Measurements from ENCODE around the gene PTBP1.

The PTBP1 gene

DNA sequence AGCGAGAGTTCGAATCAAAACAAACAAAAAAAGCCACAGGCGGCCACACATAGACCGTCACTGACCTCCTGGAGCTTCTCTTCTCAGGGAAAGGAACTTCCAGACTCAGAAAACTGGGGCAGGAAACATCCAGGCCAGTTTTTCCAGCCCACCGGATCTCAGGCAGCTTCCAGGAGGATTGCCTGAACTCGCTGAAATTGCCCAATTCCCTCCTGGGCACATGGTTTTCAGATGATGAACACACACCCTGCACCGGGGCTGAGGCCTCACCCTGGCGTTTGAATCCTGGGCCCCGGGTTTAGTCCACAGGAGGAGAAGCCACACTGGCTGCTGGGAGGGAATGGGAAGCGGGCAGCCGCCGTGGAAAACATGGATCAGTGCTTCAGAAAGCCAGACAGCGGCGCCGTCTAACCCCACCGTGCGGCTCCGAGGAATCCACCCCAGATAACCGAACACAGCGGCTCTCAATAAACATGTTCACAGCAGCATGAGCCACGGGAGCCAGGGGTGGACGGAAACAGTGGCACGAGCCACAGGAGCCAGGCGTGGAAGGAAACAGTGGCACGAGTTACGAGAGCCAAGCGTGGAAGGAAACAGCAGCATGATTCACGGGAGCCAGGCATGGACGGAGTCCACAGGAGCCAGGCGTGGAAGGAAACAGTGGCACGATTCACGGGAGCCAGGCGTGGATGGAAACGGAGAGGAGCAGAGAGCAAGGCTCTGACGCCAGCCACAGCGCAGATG, 18.2 kb upstream of the PTBP1 start:
- H3K4me3 ChIP-seq (ENCODE audit: low read length): no peak overlapping the region
- no peaks in the 10 kb centered on the region for H3K79me1 ChIP-seq (ENCODE audit: low read length)
- H3K9ac ChIP-seq (ENCODE audit: low read length): no peak overlapping the region
- no peaks in the 10 kb centered on the region for H3K4me1 ChIP-seq (ENCODE audit: control insufficient read depth, low read depth, low read length)
- no peak overlapping the region for H3K4me2 ChIP-seq (ENCODE audit: low read length)
- no peak overlapping the region for H2BK120ac ChIP-seq (ENCODE audit: low read depth, low read length)
- no peak overlapping the region for H3K27ac ChIP-seq (ENCODE audit: low read depth, low read length)
- H3K18ac ChIP-seq (ENCODE audit: low read length): no peak overlapping the region
- peak; percentile 60 for DNase-seq
- no peak overlapping the region for H2AK5ac ChIP-seq (ENCODE audit: low read length)
- H4K5ac ChIP-seq (ENCODE audit: low read length): no peak overlapping the region
- H4K8ac ChIP-seq (ENCODE audit: low read depth, low read length): no peak overlapping the region
- no peak overlapping the region for H3K23ac ChIP-seq (ENCODE audit: low read length)
- H3K4ac ChIP-seq (ENCODE audit: low read depth, low read length): no peak overlapping the region
- no peaks in the 10 kb centered on the region for H3K79me2 ChIP-seq (ENCODE audit: control insufficient read depth, insufficient read depth, low read length)
- no CpG with 5 or more reads among the region's 36 CpGs for WGBS (ENCODE audit: extremely low coverage, insufficient coverage, low lambda C conversion rate)
- no peak overlapping the region for H2BK15ac ChIP-seq (replicated peaks; ENCODE audit: low read depth)
- no peak overlapping the region for H3K56ac ChIP-seq (ENCODE audit: low read length)
- no peak overlapping the region for H2BK5ac ChIP-seq (ENCODE audit: low read length)
- H3K36me3 ChIP-seq (ENCODE audit: control insufficient read depth, insufficient read depth, low read length): no peaks in the 10 kb centered on the region
- no peaks in the 10 kb centered on the region for H3K27me3 ChIP-seq (ENCODE audit: insufficient read depth, low read length, poor library complexity)

GRCh38 chr19:780935-781334, 16.3 kb upstream of the PTBP1 start:
- Histone ChIP-seq H3K27me3 (ENCODE audit: insufficient read depth, low read length, poor library complexity) (no peaks in the 10 kb centered on the region), H2BK15ac (replicated peaks; ENCODE audit: low read depth) (no peak overlapping the region), H3K79me2 (ENCODE audit: control insufficient read depth, insufficient read depth, low read length) (peaks cover 1% of the 10 kb centered on the region), H4K5ac (ENCODE audit: low read length) (no peak overlapping the region), H3K9ac (ENCODE audit: low read length) (no peak overlapping the region), H3K4me1 (ENCODE audit: control insufficient read depth, low read depth, low read length) (no peaks in the 10 kb centered on the region), H3K27ac (ENCODE audit: low read depth, low read length) (no peak overlapping the region), H3K18ac (ENCODE audit: low read length) (no peak overlapping the region), H3K4ac (ENCODE audit: low read depth, low read length) (no peak overlapping the region), H2BK5ac (ENCODE audit: low read length) (no peak overlapping the region), H3K23ac (ENCODE audit: low read length) (no peak overlapping the region), H2BK120ac (ENCODE audit: low read depth, low read length) (no peak overlapping the region), H2AK5ac (ENCODE audit: low read length) (no peak overlapping the region), H4K8ac (ENCODE audit: low read depth, low read length) (no peak overlapping the region), H3K56ac (ENCODE audit: low read length) (peak overlapping the region; percentile 42), H3K36me3 (ENCODE audit: control insufficient read depth, insufficient read depth, low read length) (no peaks in the 10 kb centered on the region), H3K4me3 (ENCODE audit: low read length) (no peak overlapping the region), H3K79me1 (ENCODE audit: low read length) (peaks cover 2% of the 10 kb centered on the region), H3K4me2 (ENCODE audit: low read length) (no peak overlapping the region)
- WGBS (ENCODE audit: extremely low coverage, insufficient coverage, low lambda C conversion rate): no CpG with 5 or more reads among the region's 15 CpGs
- DNase-seq: no peak

DNA sequence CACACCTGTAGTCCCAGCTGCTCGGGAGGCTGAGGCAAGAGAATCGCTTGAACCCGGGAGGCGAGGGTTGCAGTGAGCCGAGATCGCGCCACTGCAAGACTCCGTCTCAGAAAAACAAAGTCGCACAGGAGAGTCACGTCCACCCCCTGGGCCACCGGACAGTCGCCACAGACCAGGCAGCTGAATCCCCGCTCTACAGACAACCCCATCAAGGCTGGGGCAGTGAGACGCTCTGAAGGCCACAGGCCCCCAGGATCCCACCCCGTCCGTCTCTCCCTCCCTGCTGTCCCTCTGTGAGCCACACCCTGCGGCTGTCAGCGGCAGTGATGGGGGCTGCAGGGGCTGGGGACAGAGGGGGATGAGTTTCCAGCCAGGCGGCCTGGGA, 15.5 kb upstream of the PTBP1 start:
- H2AK5ac ChIP-seq (ENCODE audit: low read length): peak overlapping the region; percentile 32
- no peak for DNase-seq
- peak overlapping the region; percentile 80 for H3K23ac ChIP-seq (ENCODE audit: low read length)
- no peaks in the 10 kb centered on the region for H3K27me3 ChIP-seq (ENCODE audit: insufficient read depth, low read length, poor library complexity)
- H3K18ac ChIP-seq (ENCODE audit: low read length): peak overlapping the region; percentile 51
- peak overlapping the region; percentile 46 for H3K4ac ChIP-seq (ENCODE audit: low read depth, low read length)
- no peak overlapping the region for H3K4me3 ChIP-seq (ENCODE audit: low read length)
- peaks cover 2% of the 10 kb centered on the region for H3K79me1 ChIP-seq (ENCODE audit: low read length)
- H4K8ac ChIP-seq (ENCODE audit: low read depth, low read length): no peak overlapping the region
- H2BK5ac ChIP-seq (ENCODE audit: low read length): no peak overlapping the region
- H4K5ac ChIP-seq (ENCODE audit: low read length): no peak overlapping the region
- H3K27ac ChIP-seq (ENCODE audit: low read depth, low read length): peak overlapping the region; percentile 74
- H3K4me2 ChIP-seq (ENCODE audit: low read length): peak overlapping the region; percentile 21
- H3K9ac ChIP-seq (ENCODE audit: low read length): peak overlapping the region; percentile 39
- H3K4me1 ChIP-seq (ENCODE audit: control insufficient read depth, low read depth, low read length): no peaks in the 10 kb centered on the region
- peak overlapping the region; percentile 14 for H2BK120ac ChIP-seq (ENCODE audit: low read depth, low read length)
- H3K56ac ChIP-seq (ENCODE audit: low read length): peak overlapping the region; percentile 86
- whole genome bisulfite sequencing (ENCODE audit: extremely low coverage, insufficient coverage, low lambda C conversion rate): no CpG with 5 or more reads among the region's 19 CpGs
- no peaks in the 10 kb centered on the region for H3K36me3 ChIP-seq (ENCODE audit: control insufficient read depth, insufficient read depth, low read length)
- peaks cover 1% of the 10 kb centered on the region for H3K79me2 ChIP-seq (ENCODE audit: control insufficient read depth, insufficient read depth, low read length)
- H2BK15ac ChIP-seq (replicated peaks; ENCODE audit: low read depth): no peak overlapping the region

DNA sequence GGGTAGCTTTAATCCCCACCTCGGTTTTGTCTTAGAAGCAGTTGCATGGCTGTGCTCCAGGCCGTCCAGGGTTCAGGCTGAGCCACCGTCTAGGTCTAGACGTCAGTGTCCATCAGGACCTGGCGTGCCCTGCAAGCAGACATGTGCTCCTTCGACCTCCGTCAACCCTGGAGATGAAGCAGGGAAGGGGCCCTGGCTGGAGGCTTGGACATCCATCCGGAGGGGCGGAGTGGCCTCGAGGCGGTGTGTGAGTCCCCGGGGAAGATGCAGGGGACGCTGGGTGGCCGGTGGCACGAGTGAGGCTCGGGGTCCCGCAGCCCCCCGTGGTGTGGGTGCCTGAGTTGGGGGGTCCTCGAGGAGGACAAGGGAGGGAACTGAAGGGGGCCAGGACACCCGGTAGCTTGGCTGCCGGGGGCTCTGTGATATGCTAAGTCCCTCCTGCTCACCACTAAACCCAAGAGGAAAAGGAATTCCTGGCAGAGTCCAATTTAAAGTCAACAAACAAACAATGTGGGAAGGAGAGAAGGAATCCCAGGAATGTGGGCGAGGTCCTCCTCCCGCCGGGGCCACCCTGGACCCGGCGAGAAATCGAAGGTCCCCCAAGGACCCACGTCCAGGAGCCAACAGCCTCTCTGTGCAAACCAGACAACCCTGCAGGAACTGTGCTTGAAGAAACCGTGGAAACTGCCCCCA, 14.9 kb upstream of the PTBP1 start:
- Histone ChIP-seq H3K4ac (ENCODE audit: low read depth, low read length) (peak overlapping the region; percentile 46), H3K4me2 (ENCODE audit: low read length) (peak overlapping the region; percentile 39), H3K79me1 (ENCODE audit: low read length) (peaks cover 2% of the 10 kb centered on the region), H3K27me3 (ENCODE audit: insufficient read depth, low read length, poor library complexity) (no peaks in the 10 kb centered on the region), H3K36me3 (ENCODE audit: control insufficient read depth, insufficient read depth, low read length) (no peaks in the 10 kb centered on the region), H3K9ac (ENCODE audit: low read length) (peak overlapping the region; percentile 39), H2BK15ac (replicated peaks; ENCODE audit: low read depth) (no peak overlapping the region), H3K23ac (ENCODE audit: low read length) (no peak overlapping the region), H4K8ac (ENCODE audit: low read depth, low read length) (no peak overlapping the region), H2BK5ac (ENCODE audit: low read length) (peak overlapping the region; percentile 15), H4K5ac (ENCODE audit: low read length) (no peak overlapping the region), H3K27ac (ENCODE audit: low read depth, low read length) (peak overlapping the region; percentile 74), H2AK5ac (ENCODE audit: low read length) (no peak overlapping the region), H3K4me1 (ENCODE audit: control insufficient read depth, low read depth, low read length) (no peaks in the 10 kb centered on the region), H3K18ac (ENCODE audit: low read length) (peak overlapping the region; percentile 95), H3K4me3 (ENCODE audit: low read length) (no peak overlapping the region), H2BK120ac (ENCODE audit: low read depth, low read length) (peak overlapping the region; percentile 14), H3K56ac (ENCODE audit: low read length) (peak overlapping the region; percentile 86), H3K79me2 (ENCODE audit: control insufficient read depth, insufficient read depth, low read length) (peaks cover 1% of the 10 kb centered on the region)
- peak; percentile 95 for DNase-seq
- WGBS (ENCODE audit: extremely low coverage, insufficient coverage, low lambda C conversion rate): no CpG with 5 or more reads among the region's 29 CpGs

- Histone ChIP-seq H3K4me2 (ENCODE audit: low read length) (peak overlapping the region; percentile 39), H3K27me3 (ENCODE audit: insufficient read depth, low read length, poor library complexity) (no peaks in the 10 kb centered on the region), H3K4me3 (ENCODE audit: low read length) (no peak overlapping the region), H3K27ac (ENCODE audit: low read depth, low read length) (peak overlapping the region; percentile 74), H3K4ac (ENCODE audit: low read depth, low read length) (peak overlapping the region; percentile 75), H3K79me1 (ENCODE audit: low read length) (peaks cover 2% of the 10 kb centered on the region), H3K23ac (ENCODE audit: low read length) (peak overlapping the region; percentile 45), H3K4me1 (ENCODE audit: control insufficient read depth, low read depth, low read length) (no peaks in the 10 kb centered on the region), H2AK5ac (ENCODE audit: low read length) (no peak overlapping the region), H3K9ac (ENCODE audit: low read length) (peak overlapping the region; percentile 39), H4K8ac (ENCODE audit: low read depth, low read length) (no peak overlapping the region), H3K56ac (ENCODE audit: low read length) (peak overlapping the region; percentile 86), H4K5ac (ENCODE audit: low read length) (no peak overlapping the region), H3K79me2 (ENCODE audit: control insufficient read depth, insufficient read depth, low read length) (peaks cover 1% of the 10 kb centered on the region), H3K18ac (ENCODE audit: low read length) (peak overlapping the region; percentile 95), H3K36me3 (ENCODE audit: control insufficient read depth, insufficient read depth, low read length) (no peaks in the 10 kb centered on the region), H2BK5ac (ENCODE audit: low read length) (no peak overlapping the region), H2BK120ac (ENCODE audit: low read depth, low read length) (no peak overlapping the region), H2BK15ac (replicated peaks; ENCODE audit: low read depth) (no peak overlapping the region)
- DNase-seq: no peak
- WGBS (ENCODE audit: extremely low coverage, insufficient coverage, low lambda C conversion rate): no CpG with 5 or more reads among the region's 30 CpGs
These were observed 14.2 kb upstream of the PTBP1 start for GRCh38 chr19:782878-783668.
